GM08714 (cell line): ENCODE results near the gene GALNT14.

Experiments
- H3K4me3 ChIP-seq: fragments of 200-500 bp; sonication (Bioruptor generic); 2 replicates; pipeline ENCODE4 v1.5.1; 2014; ENCODE audit warnings: mild to moderate bottlenecking, low read length, inconsistent platforms
- ZNF274 ChIP-seq: IDR thresholded peaks from 2 replicates; pipeline ENCODE4 v1.6.1; 2012; ENCODE audit warnings: mild to moderate bottlenecking, low read depth, low read length

GALNT14 gene

DNA sequence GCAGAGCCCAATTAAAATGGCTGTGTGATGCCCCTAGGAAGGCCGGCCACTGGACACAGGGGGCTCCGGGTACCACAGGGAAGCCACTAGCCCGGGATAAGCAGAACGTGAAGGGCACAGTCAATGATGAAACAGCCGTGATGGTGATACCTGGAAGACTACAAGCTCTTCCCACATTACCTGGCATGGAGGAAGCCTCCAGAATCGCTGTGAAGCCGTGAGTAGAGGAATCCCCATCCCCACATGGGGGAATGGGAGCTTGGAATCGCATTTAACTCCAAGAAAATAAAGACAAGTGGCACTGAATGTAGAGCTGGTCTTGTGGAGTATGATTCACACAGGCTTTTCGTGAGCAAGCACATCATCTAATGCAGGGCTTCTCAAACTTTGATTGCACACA, 16.1 kb downstream of the GALNT14 start:
- H3K4me3 ChIP-seq = no peak overlapping the region
- TF ChIP-seq ZNF274 = no peak

DNA sequence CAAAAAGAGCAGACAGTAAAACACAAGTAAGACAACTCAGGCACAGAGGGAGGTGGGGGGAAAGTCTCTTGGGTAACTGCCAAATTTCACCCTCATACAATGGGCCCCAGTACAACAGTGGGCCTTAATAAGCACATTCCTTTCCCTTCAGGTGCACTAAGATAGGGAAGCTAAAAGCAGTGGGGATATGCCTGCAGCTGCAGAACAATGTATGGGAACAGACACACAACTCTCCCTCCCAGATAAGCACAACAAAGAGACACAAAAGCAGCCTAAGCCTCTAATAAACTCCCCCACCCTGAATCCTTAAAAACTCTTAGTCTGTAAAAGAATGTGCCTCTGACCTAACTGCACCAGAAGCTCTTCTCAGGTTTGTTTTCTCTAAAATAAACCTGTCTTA, 24.5 kb downstream of the GALNT14 start:
- H3K4me3 ChIP-seq = no peak overlapping the region
- no peak for TF ChIP-seq ZNF274

DNA sequence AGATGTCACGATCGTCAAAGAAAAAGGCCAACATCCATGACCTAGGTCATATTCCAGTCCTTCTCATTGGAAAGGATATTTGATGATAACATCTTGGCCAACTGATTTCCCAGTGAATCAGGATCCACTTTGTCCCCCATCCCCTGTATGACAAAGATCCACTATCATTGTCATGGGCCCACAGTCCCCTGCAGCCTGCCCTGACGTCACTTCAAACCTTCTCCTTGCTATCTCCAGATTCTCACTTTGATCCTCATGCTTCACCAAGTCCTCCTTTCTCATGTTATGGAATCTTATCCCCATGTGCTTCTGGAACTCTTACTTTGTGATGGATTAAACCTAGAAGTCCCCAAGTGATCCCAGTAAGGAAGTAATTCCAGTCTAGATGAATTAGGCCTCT, 25.7 kb downstream of the GALNT14 start:
- H3K4me3 ChIP-seq = no peak overlapping the region
- no peak for TF ChIP-seq ZNF274

DNA sequence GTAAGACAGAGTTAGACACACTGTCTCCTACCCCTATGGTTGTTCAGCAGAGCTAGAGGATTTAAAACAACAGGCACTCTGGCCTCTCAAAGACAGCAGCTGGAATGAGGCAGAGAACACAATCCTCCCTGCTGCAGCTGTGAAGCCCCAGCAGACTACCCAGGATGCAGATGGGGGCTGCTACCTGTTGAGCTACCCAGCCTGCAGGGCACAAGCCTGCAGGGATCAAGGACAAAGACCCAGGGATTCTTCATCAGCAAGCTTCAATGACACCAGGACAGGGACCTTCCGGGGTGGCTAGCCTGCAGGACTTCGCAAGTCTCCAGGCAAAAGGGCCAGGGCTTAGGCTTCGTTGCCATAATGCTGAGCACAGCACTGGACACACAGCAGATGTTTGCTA, 27.2 kb downstream of the GALNT14 start:
- H3K4me3 ChIP-seq = no peak overlapping the region
- no peak for TF ChIP-seq ZNF274

- H3K4me3 ChIP-seq = no peak overlapping the region
- TF ChIP-seq ZNF274 = no peak
Measured at GRCh38 chr2:31110431-31110830, 27.8 kb downstream of the GALNT14 start.

DNA sequence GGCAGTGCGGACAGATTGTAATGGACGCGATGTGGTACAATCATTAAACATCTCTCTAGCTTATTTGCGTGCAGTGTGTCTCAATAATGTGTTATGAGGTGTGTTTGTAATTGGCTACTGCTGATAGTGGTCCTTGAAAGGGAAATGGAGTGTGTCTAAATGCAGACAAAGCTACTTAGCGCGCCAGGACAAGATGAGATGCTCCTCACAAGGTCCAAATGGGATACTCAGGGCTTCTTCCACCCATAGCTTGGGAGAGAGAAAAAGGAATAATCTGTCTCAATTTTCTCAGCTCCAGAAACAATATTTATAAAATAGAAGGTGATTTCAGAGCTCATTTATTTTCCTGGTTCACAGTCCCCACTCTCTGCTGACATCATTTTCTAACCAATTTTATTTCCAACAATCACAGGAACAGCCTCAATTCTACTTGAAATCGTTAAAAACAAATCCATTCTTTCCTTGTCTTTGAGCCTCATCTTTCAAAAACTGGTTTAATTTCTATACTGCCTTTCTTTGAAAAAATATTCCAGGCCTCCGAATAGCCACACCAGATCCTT, 28.5 kb downstream of the GALNT14 start:
- no peak for TF ChIP-seq ZNF274

GRCh38 chr2:31108561-31109286, 29.5 kb downstream of the GALNT14 start:
- no peak overlapping the region for H3K4me3 ChIP-seq
- TF ChIP-seq ZNF274 = no peak

More for the DNA sequence above, 28.5 kb downstream of the GALNT14 start:
- no peak overlapping the region for H3K4me3 ChIP-seq

- TF ChIP-seq ZNF274 = no peak
- no peak overlapping the region for H3K4me3 ChIP-seq
Measured at GRCh38 chr2:31107591-31108300, 30.5 kb downstream of the GALNT14 start.

GRCh38 chr2:31101701-31102100, 36.5 kb downstream of the GALNT14 start:
- no peak overlapping the region for H3K4me3 ChIP-seq
- no peak for TF ChIP-seq ZNF274

- no peak for TF ChIP-seq ZNF274
- no peak overlapping the region for H3K4me3 ChIP-seq
Measured at GRCh38 chr2:31097962-31098613, 40.2 kb downstream of the GALNT14 start.

DNA sequence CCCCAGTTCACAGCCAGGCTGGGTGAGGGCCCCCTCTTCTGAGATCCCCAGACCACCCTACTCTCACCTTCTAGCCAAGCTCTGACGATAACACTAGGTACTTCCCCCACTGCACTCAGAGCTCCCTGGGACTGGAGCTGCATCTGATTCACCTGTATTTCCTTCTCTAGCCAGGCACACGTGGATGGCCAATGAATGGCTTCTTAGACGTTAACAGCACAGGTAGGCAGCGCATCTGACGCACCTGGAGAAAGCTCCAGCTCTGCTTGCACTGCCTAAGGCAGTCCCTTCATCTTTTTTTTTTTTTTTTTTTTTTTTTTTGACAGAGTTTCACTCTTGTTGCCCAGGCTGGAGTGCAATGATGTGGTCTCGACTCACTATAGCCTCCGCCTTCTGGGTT, 48.1 kb downstream of the GALNT14 start:
- H3K4me3 ChIP-seq = no peak overlapping the region
- TF ChIP-seq ZNF274 = no peak

GRCh38 chr2:31089645-31090044, 48.6 kb downstream of the GALNT14 start:
- H3K4me3 ChIP-seq = no peak overlapping the region
- TF ChIP-seq ZNF274 = no peak

GRCh38 chr2:31088504-31089195, 49.6 kb downstream of the GALNT14 start:
- no peak for TF ChIP-seq ZNF274
- H3K4me3 ChIP-seq = no peak overlapping the region

DNA sequence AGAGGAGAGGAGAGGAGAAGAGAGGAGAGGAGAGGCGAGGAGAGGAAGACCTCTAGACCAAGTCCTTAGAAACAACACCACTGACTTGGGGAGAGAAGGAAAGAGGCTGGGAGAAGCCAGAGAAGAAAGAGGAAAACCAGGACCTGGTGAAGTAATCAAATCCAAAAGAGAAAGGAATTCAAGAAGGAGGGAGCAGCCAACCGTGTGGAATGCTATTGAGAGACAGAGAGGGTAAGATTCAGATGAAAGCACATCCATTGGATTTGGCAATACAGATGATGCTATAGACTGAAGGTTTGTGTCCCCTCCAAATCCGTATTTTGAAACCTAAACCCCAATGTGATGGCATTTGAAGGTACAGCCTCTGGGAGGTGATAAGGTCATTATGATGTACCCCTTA, 50.7 kb downstream of the GALNT14 start:
- no peak overlapping the region for H3K4me3 ChIP-seq
- TF ChIP-seq ZNF274 = no peak
